ENCODE results near the gene KCNS3. TPM values are rescaled to one million over a fixed set of nuclear protein-coding genes. Genes with fewer than 3 reads are reported as not detected.

Gene KCNS3
- polyA plus RNA-seq, 3 donors, result 1.5 to 7.3 (median 1.9) TPM

DNA sequence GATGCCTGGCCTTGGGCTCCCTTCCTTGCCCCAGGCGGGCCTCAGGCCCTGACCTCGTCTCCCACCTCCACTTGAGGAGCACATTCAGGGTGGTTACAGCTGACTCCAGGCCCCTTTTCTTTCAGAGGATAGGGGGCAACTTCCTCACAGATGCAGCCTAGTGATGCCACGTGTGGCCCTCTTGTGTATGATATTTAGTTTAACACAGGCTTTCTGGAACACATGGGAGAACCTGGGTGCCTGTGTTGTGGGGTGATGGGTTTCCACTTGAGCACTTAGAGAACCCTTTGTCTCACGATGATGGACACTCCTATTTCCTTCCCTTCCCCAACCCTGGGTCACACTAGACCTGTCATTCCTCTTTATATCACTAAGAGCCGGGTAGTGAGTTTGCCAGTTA lies 6.8 kb upstream of the KCNS3 start:
- H3K27ac ChIP-seq (ENCODE audit: low read depth, low read length), result no peak overlapping the region
- WGBS, 3 donors, result 71 to 74% (median 74%) methylated on average over 5 of the region's 5 CpGs

DNA sequence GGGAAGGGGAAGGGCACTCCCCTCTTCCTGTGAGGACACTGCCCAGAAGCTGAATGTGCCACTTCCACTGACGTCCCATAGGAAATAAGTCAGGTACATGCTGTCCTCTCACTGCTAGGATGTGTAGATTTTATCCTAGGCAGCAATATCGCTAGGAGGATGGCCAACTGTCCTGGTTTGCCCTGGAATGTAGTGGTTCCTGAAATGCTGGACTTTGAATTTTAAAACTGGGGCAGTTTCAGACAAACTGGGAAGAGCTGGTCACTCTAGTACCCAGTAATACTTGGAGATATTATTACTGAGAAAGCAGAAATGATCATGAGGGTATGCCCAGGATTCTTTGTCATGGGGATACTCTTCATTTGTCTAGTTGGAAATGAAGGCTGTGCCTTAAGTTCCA lies 5.4 kb upstream of the KCNS3 start:
- WGBS, 3 donors, result 60 to 75% (median 61%) methylated on average over 2 of the region's 2 CpGs
- no peak overlapping the region for H3K27ac ChIP-seq (ENCODE audit: low read depth, low read length)

DNA sequence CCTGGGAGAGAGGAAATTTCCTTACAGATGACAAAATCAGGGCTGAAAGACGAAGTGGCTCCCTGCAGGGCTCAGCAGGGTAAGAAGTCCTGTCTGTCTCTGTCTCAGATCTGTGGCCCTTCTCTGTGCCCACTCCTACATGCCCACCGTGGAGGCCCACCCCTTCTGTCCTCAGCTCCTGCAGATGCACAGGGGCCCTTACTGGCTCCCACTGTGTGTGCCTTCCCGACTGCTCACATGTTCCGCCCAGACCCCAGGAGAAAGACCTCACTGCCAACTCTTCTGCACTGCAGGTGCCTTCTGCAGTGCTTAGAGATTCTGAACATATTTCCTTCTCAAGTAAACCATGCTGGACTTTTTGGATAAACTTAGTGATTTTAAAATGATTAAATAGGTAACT lies 1.9 kb upstream of the KCNS3 start:
- no peak overlapping the region for H3K27ac ChIP-seq (ENCODE audit: low read depth, low read length)
- WGBS, 3 donors, result 72 to 87% (median 83%) methylated on average over 4 of the region's 4 CpGs

DNA sequence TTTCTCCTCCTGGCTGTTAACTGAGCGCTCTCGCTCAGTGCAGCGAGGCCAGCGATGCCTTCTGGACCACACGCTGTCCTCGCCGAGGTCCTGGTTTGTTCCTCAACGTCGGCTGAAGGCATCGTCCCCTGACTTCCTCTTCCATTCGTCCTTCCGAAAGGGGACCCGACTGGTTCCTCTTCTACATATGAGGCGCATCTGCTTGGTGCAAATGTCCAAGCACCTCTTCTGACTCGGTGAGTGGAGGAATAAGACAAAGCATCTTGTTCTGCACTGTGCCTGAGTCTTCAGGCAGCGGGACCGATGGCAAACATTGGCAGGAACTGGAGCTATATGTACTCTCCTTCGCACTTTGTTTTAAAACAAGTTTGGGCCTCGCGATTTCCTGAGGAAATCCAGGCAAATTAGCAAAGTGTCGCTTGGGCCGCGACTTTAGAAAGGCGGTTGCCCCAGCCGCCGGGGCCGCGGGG lies 621 bp upstream of the KCNS3 start:
- 1 to 3% (median 2%) methylated on average over 28 of the region's 28 CpGs for WGBS, 3 donors

DNA sequence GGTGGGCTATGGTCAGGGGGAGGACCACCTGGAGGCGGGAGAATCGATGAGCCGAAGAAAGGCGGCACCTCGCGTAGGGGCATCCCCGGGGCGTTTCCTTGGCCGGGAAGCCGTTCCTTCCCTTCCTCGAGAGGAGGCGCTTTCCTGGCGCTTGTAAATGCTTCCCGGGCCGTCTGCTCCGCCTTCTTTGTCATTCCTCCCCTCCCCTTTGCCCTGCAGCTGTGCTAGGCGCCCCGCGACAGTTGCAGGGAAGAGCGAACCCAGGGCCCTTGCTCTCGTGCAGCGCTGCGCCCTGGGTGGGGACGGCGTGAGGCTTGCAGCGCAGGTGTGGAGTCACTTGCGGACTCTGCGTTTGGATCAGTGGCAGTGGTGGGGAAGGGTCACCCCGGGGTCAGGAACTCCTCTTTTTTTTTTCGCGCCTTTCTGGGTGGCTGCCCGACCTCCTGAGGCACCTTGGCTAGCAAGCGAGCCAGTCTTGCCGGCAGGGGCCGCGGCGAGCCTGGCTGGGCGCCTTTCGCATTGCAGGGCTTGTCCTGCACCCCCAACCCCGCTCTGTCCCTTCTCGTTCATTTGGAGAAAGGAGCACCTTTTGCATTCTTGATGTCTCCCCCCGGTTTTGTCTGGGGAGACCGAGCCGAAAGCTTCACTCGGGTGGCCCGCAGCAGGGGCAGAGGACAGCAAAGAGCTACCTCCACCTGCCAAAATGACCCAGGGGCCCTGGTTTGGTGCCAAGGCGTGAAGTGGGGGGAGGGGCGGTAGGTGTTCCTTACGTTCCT lies 858 bp downstream of the KCNS3 start:
- WGBS, 3 donors, result 2 to 3% (median 2%) methylated on average over 44 to 49 of the region's 49 CpGs
- no peak overlapping the region for H3K27ac ChIP-seq (ENCODE audit: low read depth, low read length)

More for the DNA sequence above, 621 bp upstream of the KCNS3 start:
- no peak overlapping the region for H3K27ac ChIP-seq (ENCODE audit: low read depth, low read length)

DNA sequence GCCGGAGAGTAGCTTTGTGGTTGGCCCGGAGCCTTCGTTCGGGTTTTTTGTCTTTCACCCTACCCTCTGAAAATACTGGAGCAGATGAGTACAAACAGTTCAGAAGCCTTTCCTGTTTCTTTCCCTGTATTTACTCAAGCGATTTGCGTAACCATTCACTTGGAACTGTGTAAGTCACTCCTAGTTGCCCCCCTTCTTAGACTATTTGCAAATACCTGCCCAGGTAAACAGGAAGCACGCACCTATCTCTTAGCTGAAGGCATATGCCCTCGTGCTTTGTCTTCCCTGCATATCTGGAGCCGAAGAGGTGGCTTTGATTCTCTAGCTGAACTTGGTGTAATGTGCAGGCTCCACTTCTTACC lies 1.4 kb downstream of the KCNS3 start:
- WGBS, 3 donors, result 23 to 45% (median 43%) methylated on average over 9 of the region's 9 CpGs
- H3K27ac ChIP-seq (ENCODE audit: low read depth, low read length), result no peak overlapping the region

DNA sequence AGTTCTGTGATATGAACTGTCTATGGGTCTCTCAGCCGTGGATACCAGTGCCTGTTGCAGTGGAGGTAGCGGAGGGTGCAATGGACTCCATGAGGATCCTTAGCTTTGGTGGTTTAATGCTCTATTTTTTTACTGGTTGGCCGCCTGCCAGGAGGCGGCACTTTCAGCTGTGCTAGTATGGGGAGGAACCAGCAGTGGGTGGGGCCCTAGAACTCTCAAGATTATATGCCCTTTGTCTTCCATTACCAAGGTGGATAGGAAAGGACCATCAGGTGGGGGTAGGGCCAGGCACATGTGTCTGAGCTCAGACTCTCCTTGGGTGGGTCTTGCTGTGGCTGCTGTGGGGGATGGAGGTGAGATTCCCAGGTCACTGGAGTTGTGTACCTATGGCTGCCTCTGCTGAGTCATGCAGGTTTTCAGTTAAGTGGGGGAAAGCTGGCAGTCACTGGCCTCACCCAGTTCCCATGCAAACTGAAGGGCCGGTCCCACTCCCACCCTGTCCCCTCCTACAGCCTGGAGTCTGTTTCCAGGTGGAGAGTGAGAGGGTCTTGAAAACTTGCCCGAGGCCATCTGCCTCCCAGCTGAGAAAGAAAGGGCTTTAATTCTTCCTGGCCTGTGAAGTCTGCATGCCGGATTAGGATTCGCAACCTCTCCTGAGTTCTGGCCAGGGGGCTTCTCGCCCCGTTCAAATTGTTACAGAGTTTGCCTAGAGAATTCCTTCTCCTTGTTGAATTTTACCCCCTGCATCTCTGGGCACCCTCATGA lies 14.5 kb downstream of the KCNS3 start:
- no peak overlapping the region for H3K27ac ChIP-seq (ENCODE audit: low read depth, low read length)
- 72 to 84% (median 80%) methylated on average over 10 of the region's 10 CpGs for WGBS, 3 donors

DNA sequence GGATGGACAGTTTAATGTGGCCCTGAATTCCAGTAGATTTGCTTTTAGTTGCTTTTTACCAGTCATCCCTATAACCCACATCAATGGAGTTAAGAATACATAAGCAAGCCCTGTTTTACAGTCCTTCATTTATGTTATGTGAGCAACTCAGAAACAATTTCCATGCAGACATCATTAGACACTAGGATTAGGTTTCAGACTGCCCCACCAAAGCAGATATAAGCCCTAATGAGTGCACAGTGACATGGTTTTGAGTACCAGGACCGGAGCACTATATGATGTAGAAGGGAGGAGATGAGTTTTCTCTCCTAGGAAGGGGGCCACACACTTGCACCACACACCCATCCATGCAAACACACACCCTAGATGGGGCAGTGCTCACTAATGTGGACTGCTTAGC lies 15.5 kb downstream of the KCNS3 start:
- no peak overlapping the region for H3K27ac ChIP-seq (ENCODE audit: low read depth, low read length)
- WGBS, 3 donors, result 0% methylated on average over 1 of the region's 1 CpG

DNA sequence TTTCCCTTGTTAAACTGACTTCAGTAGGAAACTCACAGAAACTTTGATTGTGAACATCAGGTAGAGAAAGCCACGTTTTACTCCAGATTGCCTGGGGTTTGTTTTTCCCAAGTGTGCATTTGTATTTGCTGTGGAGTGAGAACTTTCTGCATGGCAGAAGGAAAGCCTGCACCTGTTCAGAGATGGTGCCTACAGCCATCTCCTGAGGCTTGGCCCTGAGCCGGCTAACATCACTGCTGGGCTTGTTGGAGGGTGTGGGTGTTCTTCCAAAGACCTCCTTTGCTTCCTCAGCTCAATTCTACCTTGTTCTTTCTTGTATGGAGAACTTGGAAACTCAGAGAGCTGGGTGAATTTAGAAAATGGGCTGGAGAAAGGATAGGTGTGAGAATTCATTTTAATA lies 16.1 kb downstream of the KCNS3 start:
- WGBS, 3 donors, result 32 to 76% (median 74%) methylated on average over 2 of the region's 2 CpGs
- no peak overlapping the region for H3K27ac ChIP-seq (ENCODE audit: low read depth, low read length)

DNA sequence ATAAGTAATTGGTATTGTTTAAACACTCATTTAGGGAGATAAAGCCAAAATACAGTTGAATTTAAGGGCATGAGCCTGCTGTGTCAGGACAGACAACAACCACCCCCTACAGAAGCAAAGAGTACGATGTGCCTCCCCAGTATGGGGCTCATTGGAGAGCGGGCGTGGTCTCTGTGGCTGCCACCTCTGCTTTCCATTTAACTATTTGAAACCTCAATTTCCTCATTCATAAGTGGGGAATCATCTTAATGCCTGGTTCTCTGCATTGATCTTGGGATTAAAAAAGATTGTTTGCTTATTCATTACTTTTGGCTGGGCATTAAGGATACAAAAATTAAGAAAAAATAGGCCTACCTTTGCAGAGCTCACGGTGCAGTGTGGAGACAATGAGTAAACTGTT lies 21.4 kb downstream of the KCNS3 start:
- 82 to 85% (median 83%) methylated on average over 4 of the region's 4 CpGs for WGBS, 3 donors
- no peak overlapping the region for H3K27ac ChIP-seq (ENCODE audit: low read depth, low read length)

DNA sequence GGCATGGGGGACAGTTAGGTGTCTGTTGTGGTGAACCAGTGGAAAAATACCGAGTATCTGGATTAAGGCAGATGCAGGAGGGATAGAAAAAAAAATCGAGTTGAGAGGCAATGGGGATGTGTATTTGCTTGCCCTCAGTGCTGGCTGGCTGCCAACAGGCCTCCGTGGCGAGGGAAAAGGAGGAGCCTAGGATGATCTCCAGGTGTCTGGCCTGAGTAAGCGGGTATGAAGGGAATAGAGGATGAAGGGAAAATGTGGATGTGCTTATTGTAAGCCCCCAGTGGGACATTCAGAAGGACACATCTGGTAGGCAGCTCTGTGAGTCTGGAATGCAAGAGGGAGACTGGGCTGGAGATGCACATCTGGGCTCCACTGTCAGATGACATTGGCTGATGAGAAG lies 22.8 kb downstream of the KCNS3 start:
- 31 to 49% (median 40%) methylated on average over 5 of the region's 5 CpGs for WGBS, 3 donors
- no peak overlapping the region for H3K27ac ChIP-seq (ENCODE audit: low read depth, low read length)

DNA sequence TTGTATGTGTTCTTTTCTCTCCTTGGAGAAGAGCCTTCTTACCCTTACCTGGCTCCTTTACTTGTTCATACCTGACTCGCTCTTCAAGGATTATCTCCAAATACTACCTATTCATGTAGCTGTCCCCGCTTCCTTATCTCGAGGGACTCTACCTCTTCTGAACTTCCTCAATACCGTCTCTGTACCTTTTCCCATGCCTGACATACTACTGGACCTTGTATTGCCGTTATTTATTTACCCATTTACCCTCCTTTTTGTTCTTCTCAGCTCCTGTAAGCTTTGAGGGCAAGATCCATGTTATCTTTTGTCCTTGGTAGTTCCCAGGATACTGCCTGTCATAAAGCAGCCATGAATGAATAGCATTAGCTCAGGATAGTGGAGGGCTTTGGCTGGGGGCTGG lies 32.5 kb downstream of the KCNS3 start:
- WGBS, 3 donors, result 73 to 82% (median 80%) methylated on average over 5 of the region's 5 CpGs
- no peak overlapping the region for H3K27ac ChIP-seq (ENCODE audit: low read depth, low read length)

DNA sequence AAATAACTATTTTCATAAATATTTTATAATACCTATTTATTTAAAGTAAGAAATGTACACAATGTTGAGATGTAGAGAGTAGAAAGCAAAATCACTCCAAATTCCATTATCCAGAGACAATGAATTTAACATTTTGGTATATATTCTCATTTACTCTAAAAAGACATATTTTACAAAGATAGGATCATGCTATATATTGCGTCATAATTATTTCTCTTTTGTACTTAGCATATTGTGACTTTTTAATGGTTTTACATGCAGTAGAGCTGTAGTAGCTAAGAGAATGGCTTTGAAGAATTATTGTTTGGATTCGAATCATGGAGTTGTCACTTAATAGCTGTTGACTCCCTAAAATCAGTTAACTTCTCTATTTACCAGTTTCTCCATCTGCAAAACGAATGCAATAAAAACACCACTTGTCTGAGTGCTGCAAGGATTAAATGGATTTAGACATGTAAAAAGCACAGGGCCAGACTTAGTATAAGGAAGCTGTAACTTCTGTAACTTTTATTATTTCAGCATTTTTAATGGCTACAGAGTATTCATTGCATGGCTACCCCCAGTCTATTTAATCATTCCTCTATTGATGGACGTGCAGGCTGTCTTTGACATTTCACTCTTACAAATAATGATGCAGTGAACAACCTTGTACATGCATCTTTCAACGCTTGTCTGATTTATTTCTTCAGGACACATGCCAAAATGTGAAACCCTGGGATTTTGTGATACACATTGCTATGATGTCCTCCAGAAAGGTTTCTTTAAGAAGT lies 33.2 kb downstream of the KCNS3 start:
- WGBS, 3 donors, result 49 to 61% (median 59%) methylated on average over 5 of the region's 5 CpGs
- H3K27ac ChIP-seq (ENCODE audit: low read depth, low read length), result no peak overlapping the region

DNA sequence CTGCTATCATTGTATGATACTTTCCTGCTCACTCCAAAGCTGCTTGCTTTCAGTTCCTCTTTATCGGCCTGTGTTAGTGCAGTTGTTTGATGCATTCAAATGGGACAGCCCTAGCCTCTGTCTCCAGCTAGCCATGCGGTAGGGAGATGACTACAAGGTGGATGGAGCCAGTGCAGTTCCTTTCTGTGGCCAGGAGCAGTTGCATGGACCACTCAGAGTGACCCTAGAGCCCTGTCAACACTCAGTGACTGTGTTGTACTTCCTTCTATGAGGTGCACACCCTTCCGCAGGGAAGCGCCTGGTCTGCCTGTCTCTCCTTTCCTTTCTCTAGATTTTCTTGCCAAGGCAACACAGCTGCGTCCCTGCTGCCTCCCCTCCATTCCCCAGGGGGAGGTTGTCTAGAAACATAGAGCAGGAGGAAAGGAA lies 33.8 kb downstream of the KCNS3 start:
- WGBS, 3 donors, result 50 to 66% (median 63%) methylated on average over 5 of the region's 5 CpGs
- no peak overlapping the region for H3K27ac ChIP-seq (ENCODE audit: low read depth, low read length)

DNA sequence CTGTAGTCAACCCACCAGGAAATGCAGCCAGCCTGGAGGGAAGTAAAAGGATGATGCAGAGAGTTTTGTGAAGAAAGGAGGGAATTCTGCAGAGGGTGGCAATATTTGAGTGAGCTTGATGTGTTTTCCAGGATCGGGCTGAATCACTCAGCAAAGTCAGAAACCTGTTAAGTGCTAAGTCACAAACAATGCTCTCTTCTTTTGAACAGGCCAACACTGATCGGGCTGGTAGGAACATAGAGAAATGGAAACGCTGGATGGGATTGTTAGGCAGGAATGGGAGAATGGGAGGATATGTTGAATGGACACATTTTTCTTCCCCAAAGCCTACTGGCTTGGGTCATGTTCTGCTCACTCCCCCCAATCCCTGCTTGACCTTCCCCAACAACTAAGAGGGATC lies 36.6 kb downstream of the KCNS3 start:
- WGBS, 3 donors, result 24 to 30% (median 28%) methylated on average over 3 of the region's 3 CpGs
- no peak overlapping the region for H3K27ac ChIP-seq (ENCODE audit: low read depth, low read length)

DNA sequence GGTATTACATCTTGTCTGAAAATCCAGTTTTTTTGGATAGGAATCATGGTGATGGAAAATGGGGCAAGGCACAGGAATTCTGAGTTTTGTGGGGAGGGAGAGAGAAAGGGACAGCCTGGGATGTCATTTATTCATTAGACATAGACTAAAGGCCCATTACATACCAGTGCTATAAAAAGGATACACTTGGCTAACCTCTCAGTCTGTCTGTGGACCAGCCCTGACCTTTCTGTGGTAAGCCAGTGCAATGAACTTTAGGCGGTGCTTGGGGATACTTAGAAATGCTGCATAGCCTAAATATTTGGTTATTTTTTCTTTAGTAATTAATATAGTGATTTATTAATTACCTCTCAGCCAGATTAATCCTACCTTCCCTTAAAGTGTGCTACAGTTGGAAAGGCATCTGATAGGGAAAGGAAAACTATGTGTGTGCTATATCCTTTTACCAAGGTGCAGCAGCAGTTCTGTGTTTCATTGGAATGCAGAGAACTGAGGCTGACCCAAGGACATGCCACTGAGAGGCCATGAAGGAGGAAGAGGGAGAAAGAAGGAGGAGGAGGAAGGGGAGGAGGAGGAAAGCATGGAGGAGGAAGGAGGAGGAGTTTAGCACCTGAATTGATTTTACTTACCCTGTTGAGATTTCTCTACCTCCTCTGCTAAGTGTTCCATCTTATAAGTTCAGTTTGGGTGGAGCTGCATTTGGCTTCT lies 37.5 kb downstream of the KCNS3 start:
- WGBS, 3 donors, result 76 to 90% (median 78%) methylated on average over 1 of the region's 1 CpG
- no peak overlapping the region for H3K27ac ChIP-seq (ENCODE audit: low read depth, low read length)

DNA sequence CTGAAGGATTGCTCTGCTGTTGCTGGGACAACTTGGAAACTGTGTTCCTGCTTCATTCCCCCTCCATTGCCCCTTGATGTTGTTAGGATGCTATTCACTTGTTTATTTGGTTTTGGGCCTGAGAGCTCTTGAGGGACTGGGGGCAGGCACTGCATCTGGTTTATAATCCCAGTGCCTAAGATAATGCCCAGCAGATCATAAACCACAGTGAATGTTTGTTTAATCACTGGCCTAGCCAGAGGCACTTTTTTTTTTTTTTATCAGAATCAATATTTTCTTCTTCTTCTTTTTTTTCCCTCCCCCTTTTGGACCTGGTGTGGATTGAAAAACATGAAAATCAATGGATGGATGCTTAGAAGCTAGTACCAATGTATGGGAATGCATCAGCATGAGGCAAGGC lies 38.1 kb downstream of the KCNS3 start:
- no peak overlapping the region for H3K27ac ChIP-seq (ENCODE audit: low read depth, low read length)

DNA sequence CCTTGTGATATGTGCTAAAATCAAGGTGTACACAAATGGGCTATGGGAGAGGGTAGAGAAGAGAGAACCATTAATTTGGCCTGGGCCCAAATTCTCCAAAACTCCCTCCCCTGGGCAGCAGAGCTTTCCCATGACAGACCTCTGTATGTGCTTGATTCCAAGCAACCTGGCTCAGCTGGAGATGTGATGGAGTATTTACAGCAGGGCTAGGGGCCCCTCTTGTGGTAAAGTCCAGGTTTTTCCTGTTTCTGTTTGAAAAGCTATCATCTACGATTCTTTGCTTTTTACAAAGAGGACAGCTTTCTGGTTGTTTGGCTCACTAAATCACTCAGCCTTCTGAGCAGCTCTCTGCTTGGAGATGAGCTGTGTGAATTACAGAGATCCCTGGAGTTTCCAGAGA lies 40.3 kb downstream of the KCNS3 start:
- 14 to 33% (median 16%) methylated on average over 1 of the region's 1 CpG for WGBS, 3 donors
- no peak overlapping the region for H3K27ac ChIP-seq (ENCODE audit: low read depth, low read length)

DNA sequence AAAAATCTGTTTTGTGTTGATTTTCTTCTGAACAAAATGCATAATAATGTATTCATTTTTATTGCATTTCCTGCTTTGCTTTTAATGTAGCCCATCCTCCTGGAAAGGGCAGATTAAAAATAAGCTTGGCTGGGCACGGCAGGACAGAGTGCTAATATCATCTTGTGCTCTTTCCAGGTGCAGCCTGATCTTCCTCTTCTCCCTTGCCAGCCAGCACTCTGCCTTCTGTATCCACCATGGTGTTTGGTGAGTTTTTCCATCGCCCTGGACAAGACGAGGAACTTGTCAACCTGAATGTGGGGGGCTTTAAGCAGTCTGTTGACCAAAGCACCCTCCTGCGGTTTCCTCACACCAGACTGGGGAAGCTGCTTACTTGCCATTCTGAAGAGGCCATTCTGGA lies 52.3 kb downstream of the KCNS3 start:
- 78 to 83% (median 81%) methylated on average over 4 of the region's 4 CpGs for whole genome bisulfite sequencing, 3 donors
- H3K27ac ChIP-seq (ENCODE audit: low read depth, low read length), result no peak overlapping the region
